Thoracic aorta (tissue), 2 donors: Measurements from ENCODE around the gene ERCC4. TPM values are rescaled to one million over a fixed set of nuclear protein-coding genes. Genes with fewer than 3 reads are reported as not detected.

Source experiments
- ATAC-seq: fragments of 150-250 bp; one replicate; pipeline ENCODE4 v1.8.0; 2017; ENCODE audit warnings: low read depth; ENCODE audit not compliant: insufficient number of reproducible peaks, low FRiP score
- DNase-seq: peaks from one replicate; pipeline ENCODE4 v3.0.0-alpha.2; 2020; ENCODE audit warnings: low spot score
- H3K27ac ChIP-seq, 2 donors: fragments of 200-600 bp; sonication (generic); 1 replicate in 1 of 2; 2 replicates in 1 of 2; pipeline ENCODE4 v1.5.1; 2016; ENCODE audit warnings: mild to moderate bottlenecking in 2 of 2, moderate library complexity in 2 of 2
- H3K27me3 ChIP-seq: fragments of 200-600 bp; sonication (generic); replicated peaks from 2 replicates; pipeline ENCODE4 v1.6.0; 2016; ENCODE audit warnings: mild to moderate bottlenecking; ENCODE audit not compliant: insufficient read depth
- H3K36me3 ChIP-seq: fragments of 200-600 bp; sonication (generic); one replicate; pipeline ENCODE4 v1.5.1; 2016
- H3K4me1 ChIP-seq, 2 donors: fragments of 200-600 bp; sonication (generic); 1 replicate in 1 of 2; 2 replicates in 1 of 2; pipeline versions ENCODE4 v1.5.1 to v1.6.0; 2016; ENCODE audit warnings: low read depth in 2 of 2, mild to moderate bottlenecking in 1 of 2; ENCODE audit not compliant: control insufficient read depth in 1 of 2
- H3K4me3 ChIP-seq: fragments of 200-600 bp; sonication (generic); 2 replicates; pipeline ENCODE4 v1.5.1; 2016; ENCODE audit warnings: mild to moderate bottlenecking
- H3K9me3 ChIP-seq: fragments of 200-600 bp; sonication (generic); 2 replicates; pipeline ENCODE4 v1.5.1; 2016
- total RNA-seq, 2 donors: library from RNA; depleted of rRNA; stranded (reverse); fragments of >200 nt; gene quantifications; one replicate each; pipeline versions ENCODE4 v1.1.0 to v1.2.3, GENCODE V29; 2016
- TF ChIP-seq, protein P1 (sequence below): fragments of 200-600 bp; sonication (generic); IDR thresholded peaks from one replicate; pipeline ENCODE4 v1.5.1; 2019; ENCODE audit warnings: antibody characterized with exemption

Gene ERCC4
- total RNA-seq, 2 donors from 2014 or later, result 4.3 to 13.8 TPM

DNA sequence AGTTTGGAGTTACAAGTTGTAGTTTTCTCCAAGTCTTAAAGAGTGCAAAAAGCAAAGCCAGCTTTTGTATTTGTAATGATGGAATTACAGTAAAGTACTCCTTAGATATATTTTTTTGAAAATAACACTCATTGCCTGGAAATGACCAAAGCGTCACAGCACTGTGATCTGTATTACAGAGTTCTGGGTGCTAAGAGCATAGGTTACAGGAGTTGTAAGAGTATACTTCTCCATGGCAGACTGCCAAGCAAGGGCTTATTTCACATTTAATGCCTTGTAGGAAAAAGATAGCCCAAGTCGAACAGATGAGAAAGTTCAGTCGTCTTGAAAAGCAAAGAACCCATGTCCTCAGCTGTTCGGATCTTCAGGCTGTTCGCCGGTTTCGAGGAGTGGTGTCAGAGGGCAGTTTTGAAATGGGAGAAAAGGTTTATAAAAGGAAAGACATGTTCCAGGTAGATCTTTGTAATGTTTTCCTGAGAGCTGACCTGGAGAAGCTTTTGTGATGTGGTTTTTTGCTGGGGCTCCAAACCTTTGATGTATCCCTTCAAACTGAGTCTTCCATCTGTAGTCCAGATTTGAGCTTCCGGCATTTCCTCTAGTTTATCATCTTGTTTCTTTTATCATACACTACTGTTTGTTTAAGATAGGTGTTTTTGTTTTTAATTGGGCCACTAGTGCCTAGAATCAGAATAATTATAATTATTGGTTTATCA lies 41.3 kb downstream of the ERCC4 start:
- no peak overlapping the region for H3K27ac ChIP-seq
- ATAC-seq (no peak), DNase-seq (no peak)
- peaks cover 0 to 17% of the 10 kb centered on the region in 2 donors for H3K4me1 ChIP-seq
- no peaks in the 10 kb centered on the region for H3K36me3 ChIP-seq
- TF ChIP-seq, protein P1, sequence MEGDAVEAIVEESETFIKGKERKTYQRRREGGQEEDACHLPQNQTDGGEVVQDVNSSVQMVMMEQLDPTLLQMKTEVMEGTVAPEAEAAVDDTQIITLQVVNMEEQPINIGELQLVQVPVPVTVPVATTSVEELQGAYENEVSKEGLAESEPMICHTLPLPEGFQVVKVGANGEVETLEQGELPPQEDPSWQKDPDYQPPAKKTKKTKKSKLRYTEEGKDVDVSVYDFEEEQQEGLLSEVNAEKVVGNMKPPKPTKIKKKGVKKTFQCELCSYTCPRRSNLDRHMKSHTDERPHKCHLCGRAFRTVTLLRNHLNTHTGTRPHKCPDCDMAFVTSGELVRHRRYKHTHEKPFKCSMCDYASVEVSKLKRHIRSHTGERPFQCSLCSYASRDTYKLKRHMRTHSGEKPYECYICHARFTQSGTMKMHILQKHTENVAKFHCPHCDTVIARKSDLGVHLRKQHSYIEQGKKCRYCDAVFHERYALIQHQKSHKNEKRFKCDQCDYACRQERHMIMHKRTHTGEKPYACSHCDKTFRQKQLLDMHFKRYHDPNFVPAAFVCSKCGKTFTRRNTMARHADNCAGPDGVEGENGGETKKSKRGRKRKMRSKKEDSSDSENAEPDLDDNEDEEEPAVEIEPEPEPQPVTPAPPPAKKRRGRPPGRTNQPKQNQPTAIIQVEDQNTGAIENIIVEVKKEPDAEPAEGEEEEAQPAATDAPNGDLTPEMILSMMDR, result no peak
- H3K9me3 ChIP-seq, result no peaks in the 10 kb centered on the region
- H3K4me3 ChIP-seq, result no peak overlapping the region
- no peaks in the 10 kb centered on the region for H3K27me3 ChIP-seq

DNA sequence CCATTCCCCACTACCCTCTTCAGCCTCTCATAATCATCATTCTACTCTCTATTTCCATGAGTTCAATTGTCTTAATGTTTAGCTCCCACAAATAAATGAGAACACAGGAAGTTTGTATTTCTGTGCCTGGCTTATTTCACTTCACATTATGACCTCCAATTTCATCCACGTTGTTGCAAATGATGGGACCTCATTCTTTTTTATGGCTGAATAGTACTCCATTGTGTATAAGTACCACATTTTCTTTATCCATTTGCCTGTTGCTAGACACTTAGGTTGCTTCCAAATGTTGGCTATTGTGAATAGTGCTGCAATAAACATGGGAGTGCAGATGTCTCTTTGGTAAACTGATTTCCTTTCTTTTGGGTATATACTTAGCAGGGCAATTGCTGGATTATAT lies 42.3 kb downstream of the ERCC4 start:
- Histone ChIP-seq H3K27me3 (no peaks in the 10 kb centered on the region), H3K4me3 (no peak overlapping the region), H3K4me1 (peaks cover 0 to 10% of the 10 kb centered on the region in 2 donors), H3K36me3 (no peaks in the 10 kb centered on the region), H3K27ac (no peak overlapping the region), H3K9me3 (no peaks in the 10 kb centered on the region)
- ATAC-seq, result no peak
- no peak for DNase-seq
- TF ChIP-seq, protein P1, result no peak

DNA sequence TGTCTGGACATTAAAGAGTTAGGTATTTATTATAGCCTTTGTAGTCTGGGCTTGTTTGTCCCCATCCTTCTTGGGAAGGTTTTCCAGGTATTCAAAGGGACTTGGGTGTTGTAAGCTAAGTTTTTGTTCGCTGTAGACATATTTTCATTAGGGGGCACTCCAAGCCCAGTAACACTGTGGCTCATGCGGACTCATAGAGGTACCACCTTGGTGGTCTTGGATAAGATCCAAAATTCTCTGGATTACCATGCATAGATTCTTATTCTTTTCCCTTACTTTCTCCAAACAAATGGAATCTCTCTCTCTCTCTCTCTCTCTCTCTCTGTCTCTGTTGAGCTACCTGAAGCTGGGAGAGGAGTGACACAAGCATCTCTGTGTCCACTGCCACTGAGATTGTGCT lies 48.9 kb downstream of the ERCC4 start:
- ATAC-seq (no peak), DNase-seq (no peak)
- H3K36me3 ChIP-seq, result no peaks in the 10 kb centered on the region
- peaks cover 3% of the 10 kb centered on the region for H3K9me3 ChIP-seq
- H3K27me3 ChIP-seq, result no peaks in the 10 kb centered on the region
- H3K27ac ChIP-seq, result no peak overlapping the region
- no peaks in the 10 kb centered on the region for H3K4me1 ChIP-seq
- TF ChIP-seq, protein P1, result no peak
- no peak overlapping the region for H3K4me3 ChIP-seq

DNA sequence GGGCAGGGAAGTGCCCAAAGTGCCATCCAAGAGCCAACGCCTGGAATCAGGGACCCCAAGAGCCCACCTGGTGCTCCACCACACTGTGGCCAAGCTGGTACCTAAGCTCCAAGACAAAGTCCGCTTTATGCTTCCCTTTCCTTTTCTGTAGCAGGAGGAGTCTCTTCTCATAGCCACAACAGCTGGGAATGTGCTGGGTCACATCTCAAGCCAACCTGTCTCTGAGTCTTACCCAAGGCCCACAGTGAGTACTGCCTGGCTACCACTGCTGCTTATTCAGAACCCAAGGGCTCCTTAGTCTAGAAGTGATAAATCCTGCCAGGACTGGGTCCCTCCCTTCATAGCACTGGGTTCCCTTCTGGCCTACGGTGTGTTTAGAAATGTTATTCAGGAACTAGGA lies 49.8 kb downstream of the ERCC4 start:
- DNase-seq (no peak), ATAC-seq (no peak)
- TF ChIP-seq, protein P1, result no peak
- Histone ChIP-seq H3K4me3 (no peak overlapping the region), H3K27me3 (no peaks in the 10 kb centered on the region), H3K9me3 (peaks cover 3% of the 10 kb centered on the region), H3K4me1 (no peaks in the 10 kb centered on the region), H3K36me3 (no peaks in the 10 kb centered on the region), H3K27ac (no peak overlapping the region)

DNA sequence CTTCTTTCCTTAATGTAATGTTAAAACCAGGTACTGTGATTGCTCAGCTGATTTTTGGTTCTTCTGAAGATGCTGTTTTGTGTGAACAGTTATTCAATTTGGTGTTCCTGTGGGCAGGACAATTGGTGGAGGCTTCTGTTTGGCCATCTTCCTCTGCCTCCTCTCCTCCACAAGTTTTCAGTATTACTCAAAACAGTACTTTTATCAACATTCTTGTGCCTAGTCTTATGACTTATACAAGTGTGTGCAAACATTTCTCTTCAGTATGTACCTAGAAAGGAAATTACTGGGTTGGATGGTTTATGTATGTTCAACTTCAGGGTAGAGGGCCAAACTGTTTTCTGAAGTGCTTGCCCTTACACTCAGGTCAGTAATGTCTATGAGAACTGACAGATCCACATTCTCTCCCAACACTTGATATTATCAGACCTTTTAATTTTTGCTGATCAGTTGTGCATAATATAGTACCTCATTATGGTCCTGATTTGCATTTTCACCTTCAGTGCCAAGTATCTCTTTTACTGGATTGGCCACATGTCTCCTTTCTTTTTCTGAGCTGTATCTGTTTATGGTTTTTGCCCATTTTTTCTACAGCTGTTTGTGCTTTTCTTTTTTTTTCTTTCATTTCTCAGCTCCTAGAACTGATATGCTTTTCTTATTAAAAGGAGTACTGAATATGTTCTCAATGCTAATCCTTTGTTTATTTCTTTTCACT lies 50.9 kb downstream of the ERCC4 start:
- H3K4me1 ChIP-seq, result no peaks in the 10 kb centered on the region
- TF ChIP-seq, protein P1, result no peak
- no peaks in the 10 kb centered on the region for H3K27me3 ChIP-seq
- no peak overlapping the region for H3K4me3 ChIP-seq
- no peak for ATAC-seq
- peaks cover 3% of the 10 kb centered on the region for H3K9me3 ChIP-seq
- H3K27ac ChIP-seq, result no peak overlapping the region
- no peaks in the 10 kb centered on the region for H3K36me3 ChIP-seq
- no peak for DNase-seq
